HepG2 (cell line): ENCODE data around the gene ACAP1. TPM values are rescaled to one million over a fixed set of nuclear protein-coding genes. Genes with fewer than 3 reads are reported as not detected.

Experiments
- IRX3 ChIP-seq: sonication (generic); formaldehyde crosslinking; IDR thresholded peaks from 2 replicates; pipeline ENCODE4 v1.8.1; 2023; ENCODE audit warnings: mild to moderate bottlenecking, low read depth, missing genetic modification reagents, borderline replicate concordance
- MTF2 ChIP-seq: sonication (generic); formaldehyde crosslinking; IDR thresholded peaks from 2 replicates; pipeline ENCODE4 v1.5.0; 2020; ENCODE audit warnings: missing genetic modification reagents, borderline replicate concordance
- PHF20 ChIP-seq: sonication (generic); formaldehyde crosslinking; IDR thresholded peaks from 2 replicates; pipeline ENCODE4 v1.5.0; 2020; ENCODE audit warnings: mild to moderate bottlenecking, missing genetic modification reagents
- PRDM10 ChIP-seq: sonication (generic); formaldehyde crosslinking; IDR thresholded peaks from 2 replicates; pipeline ENCODE4 v1.4.0; 2020; ENCODE audit warnings: low read depth, missing genetic modification reagents
- SOX13 ChIP-seq, 3 experiments: fragments of 450-650 bp in 1 of 3; sonication (generic) in 1 of 3; formaldehyde crosslinking in 1 of 3; IDR thresholded peaks in 2 of 3; conservative IDR thresholded peaks in 1 of 3; 2 replicates each; pipeline versions ENCODE4 v1.5.0 to v1.6.1; 2016 to 2020; ENCODE audit warnings: antibody characterized with exemption in 1 of 3, mild to moderate bottlenecking in 1 of 3, missing compliant biosample characterization in 1 of 3, missing genetic modification reagents in 1 of 3, moderate library complexity in 1 of 3
- YEATS4 ChIP-seq: sonication (generic); formaldehyde crosslinking; IDR thresholded peaks from 2 replicates; pipeline ENCODE4 v1.4.0; 2020; ENCODE audit warnings: missing genetic modification reagents, borderline replicate concordance
- ZBTB7A ChIP-seq: sonication (generic); formaldehyde crosslinking; IDR thresholded peaks from 2 replicates; pipeline ENCODE4 v1.8.0; 2022; ENCODE audit warnings: mild to moderate bottlenecking, missing genetic modification reagents
- ZHX1 ChIP-seq: sonication (generic); formaldehyde crosslinking; IDR thresholded peaks from 2 replicates; pipeline ENCODE4 v1.8.1; 2022; ENCODE audit warnings: low read depth, mild to moderate bottlenecking, missing genetic modification reagents
- ZNF761 ChIP-seq: sonication (generic); formaldehyde crosslinking; conservative IDR thresholded peaks from 2 replicates; pipeline ENCODE4 v1.4.0; 2020; ENCODE audit warnings: mild to moderate bottlenecking, missing genetic modification reagents
- ZNF879 ChIP-seq: sonication (generic); formaldehyde crosslinking; IDR thresholded peaks from 2 replicates; pipeline ENCODE4 v1.8.1; 2023; ENCODE audit warnings: missing genetic modification reagents
- ZNF883 ChIP-seq: sonication (generic); formaldehyde crosslinking; IDR thresholded peaks from 2 replicates; pipeline ENCODE4 v1.5.1; 2020; ENCODE audit warnings: mild to moderate bottlenecking, missing genetic modification reagents; ENCODE audit errors: not compliant biosample characterization
- polyA plus RNA-seq, 8 experiments: library from polyadenylated mRNA; depleted of rRNA in 3 of 8; stranded (reverse) in 7 of 8; unstranded in 1 of 8; fragments of >200 nt; fragmentation: Illumina TruSeq in 4 of 8; extraction: Trizol in 4 of 8; gene quantifications; 2 replicates each; pipeline versions ENCODE4 v1.2.1 to v1.2.3, GENCODE V29; 2011 to 2016; ENCODE audit warnings: low read depth in 4 of 8, missing spikeins in 1 of 8, mixed read lengths in 1 of 8; ENCODE audit not compliant: insufficient read depth in 1 of 8
- total RNA-seq, 5 experiments: library from RNA; depleted of rRNA; stranded (reverse); fragments of >200 nt; fragmentation: Illumina TruSeq; extraction: Trizol; gene quantifications; 2 replicates each; pipeline ENCODE4 v1.2.3, GENCODE V29; 2016; ENCODE audit warnings: low read depth in 1 of 5
- TF ChIP-seq, protein P1 (sequence below): sonication (generic); formaldehyde crosslinking; IDR thresholded peaks from 2 replicates; pipeline ENCODE4 v1.5.0; 2020; ENCODE audit warnings: missing genetic modification reagents, mild to moderate bottlenecking, borderline replicate concordance
- TF ChIP-seq, protein P2 (sequence below): sonication (generic); formaldehyde crosslinking; IDR thresholded peaks from 2 replicates; pipeline ENCODE4 v1.4.0; 2020; ENCODE audit warnings: missing genetic modification reagents

Gene ACAP1
- total and polyA plus RNA-seq, 2 of the 13 experiments (the other 11 are each of a cell fraction or from before 2014, with no cell fraction given), result 1.3 to 2.5 TPM

GRCh38 chr17:7380855-7381683 is 44.7 kb downstream of the ACAP1 start, which contains the start of gene TNK1 (continued):
- TF ChIP-seq IRX3 (CRISPR knock-in tag) (no peak), ZNF883 (CRISPR knock-in tag) (no peak), PHF20 (peak; percentile 68), SOX13 (IDR thresholded peaks at IDR 0.05) (no peak), SOX13 (CRISPR knock-in tag; conservative IDR thresholded peaks at IDR 0.05 in 1 of 2, IDR thresholded peaks at IDR 0.05 in 1 of 2) (no peak), ZHX1 (no peak), ZNF879 (CRISPR knock-in tag) (0 out of 2 replicates have a peak, but pooled peaks have one; percentile 57), ZBTB7A (CRISPR knock-in tag) (no peak), YEATS4 (CRISPR knock-in tag) (0 out of 2 replicates have a peak, but pooled peaks have one; percentile 27), MTF2 (CRISPR knock-in tag) (0 out of 2 replicates have a peak, but pooled peaks have one; percentile 50), PRDM10 (CRISPR knock-in tag) (0 out of 2 replicates have a peak, but pooled peaks have one; percentile 3), ZNF761 (CRISPR knock-in tag) (no peak)
- TF ChIP-seq, protein P1, sequence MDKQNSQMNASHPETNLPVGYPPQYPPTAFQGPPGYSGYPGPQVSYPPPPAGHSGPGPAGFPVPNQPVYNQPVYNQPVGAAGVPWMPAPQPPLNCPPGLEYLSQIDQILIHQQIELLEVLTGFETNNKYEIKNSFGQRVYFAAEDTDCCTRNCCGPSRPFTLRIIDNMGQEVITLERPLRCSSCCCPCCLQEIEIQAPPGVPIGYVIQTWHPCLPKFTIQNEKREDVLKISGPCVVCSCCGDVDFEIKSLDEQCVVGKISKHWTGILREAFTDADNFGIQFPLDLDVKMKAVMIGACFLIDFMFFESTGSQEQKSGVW, result no peak
- TF ChIP-seq, protein P2, sequence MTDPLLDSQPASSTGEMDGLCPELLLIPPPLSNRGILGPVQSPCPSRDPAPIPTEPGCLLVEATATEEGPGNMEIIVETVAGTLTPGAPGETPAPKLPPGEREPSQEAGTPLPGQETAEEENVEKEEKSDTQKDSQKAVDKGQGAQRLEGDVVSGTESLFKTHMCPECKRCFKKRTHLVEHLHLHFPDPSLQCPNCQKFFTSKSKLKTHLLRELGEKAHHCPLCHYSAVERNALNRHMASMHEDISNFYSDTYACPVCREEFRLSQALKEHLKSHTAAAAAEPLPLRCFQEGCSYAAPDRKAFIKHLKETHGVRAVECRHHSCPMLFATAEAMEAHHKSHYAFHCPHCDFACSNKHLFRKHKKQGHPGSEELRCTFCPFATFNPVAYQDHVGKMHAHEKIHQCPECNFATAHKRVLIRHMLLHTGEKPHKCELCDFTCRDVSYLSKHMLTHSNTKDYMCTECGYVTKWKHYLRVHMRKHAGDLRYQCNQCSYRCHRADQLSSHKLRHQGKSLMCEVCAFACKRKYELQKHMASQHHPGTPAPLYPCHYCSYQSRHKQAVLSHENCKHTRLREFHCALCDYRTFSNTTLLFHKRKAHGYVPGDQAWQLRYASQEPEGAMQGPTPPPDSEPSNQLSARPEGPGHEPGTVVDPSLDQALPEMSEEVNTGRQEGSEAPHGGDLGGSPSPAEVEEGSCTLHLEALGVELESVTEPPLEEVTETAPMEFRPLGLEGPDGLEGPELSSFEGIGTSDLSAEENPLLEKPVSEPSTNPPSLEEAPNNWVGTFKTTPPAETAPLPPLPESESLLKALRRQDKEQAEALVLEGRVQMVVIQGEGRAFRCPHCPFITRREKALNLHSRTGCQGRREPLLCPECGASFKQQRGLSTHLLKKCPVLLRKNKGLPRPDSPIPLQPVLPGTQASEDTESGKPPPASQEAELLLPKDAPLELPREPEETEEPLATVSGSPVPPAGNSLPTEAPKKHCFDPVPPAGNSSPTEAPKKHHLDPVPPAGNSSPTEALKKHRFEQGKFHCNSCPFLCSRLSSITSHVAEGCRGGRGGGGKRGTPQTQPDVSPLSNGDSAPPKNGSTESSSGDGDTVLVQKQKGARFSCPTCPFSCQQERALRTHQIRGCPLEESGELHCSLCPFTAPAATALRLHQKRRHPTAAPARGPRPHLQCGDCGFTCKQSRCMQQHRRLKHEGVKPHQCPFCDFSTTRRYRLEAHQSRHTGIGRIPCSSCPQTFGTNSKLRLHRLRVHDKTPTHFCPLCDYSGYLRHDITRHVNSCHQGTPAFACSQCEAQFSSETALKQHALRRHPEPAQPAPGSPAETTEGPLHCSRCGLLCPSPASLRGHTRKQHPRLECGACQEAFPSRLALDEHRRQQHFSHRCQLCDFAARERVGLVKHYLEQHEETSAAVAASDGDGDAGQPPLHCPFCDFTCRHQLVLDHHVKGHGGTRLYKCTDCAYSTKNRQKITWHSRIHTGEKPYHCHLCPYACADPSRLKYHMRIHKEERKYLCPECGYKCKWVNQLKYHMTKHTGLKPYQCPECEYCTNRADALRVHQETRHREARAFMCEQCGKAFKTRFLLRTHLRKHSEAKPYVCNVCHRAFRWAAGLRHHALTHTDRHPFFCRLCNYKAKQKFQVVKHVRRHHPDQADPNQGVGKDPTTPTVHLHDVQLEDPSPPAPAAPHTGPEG (CRISPR knock-in tag), result 0 out of 2 replicates have a peak, but pooled peaks have one; percentile 11
